Activated CD8-positive, alpha-beta T cell treated with anti-CD3 and anti-CD28 coated beads for 36 hours (primary cell): ENCODE data around the gene HK1. TPM values are rescaled to one million over a fixed set of nuclear protein-coding genes. Genes with fewer than 3 reads are reported as not detected.
A peak's percentile ranks its signal among the peaks of the same experiment; 100 is the strongest.
"Not testable (repeated sequence)": the region's sequence is repeated elsewhere in the genome, so short reads cannot be mapped to it uniquely, and the experiment has no call there.

Source experiments
- ATAC-seq: fragments of 200-7000 bp; cut with Tn5 transposase; one replicate; pipeline ENCODE4 v1.10.0; 2021; ENCODE audit warnings: mild to moderate bottlenecking, moderate library complexity
- CTCF ChIA-PET: fragments of 350-600 bp; sonication (Branson Sonifier 250); formaldehyde crosslinking; loops from one replicate; lab custom pipeline; 2021; ENCODE audit warnings: antibody characterized with exemption; lab: Charles Lee
- POLR2A ChIA-PET: fragments of 350-600 bp; sonication (Branson Sonifier 250); formaldehyde crosslinking; loops from one replicate; lab custom pipeline; 2021; ENCODE audit warnings: antibody characterized with exemption; lab: Charles Lee
- DNase-seq: peaks from one replicate; pipeline ENCODE4 v3.0.0-alpha.2; 2020
- H3K27ac Mint-ChIP-seq: one replicate; pipeline ENCODE4 v1.8.0; 2021; ENCODE audit warnings: mild to moderate bottlenecking, mixed read lengths
- H3K27me3 Mint-ChIP-seq: one replicate; pipeline ENCODE4 v1.8.0; 2021; ENCODE audit warnings: mixed read lengths
- H3K36me3 Mint-ChIP-seq: one replicate; pipeline ENCODE4 v1.8.0; 2021; ENCODE audit warnings: low read depth, mixed read lengths
- H3K4me1 Mint-ChIP-seq: one replicate; pipeline ENCODE4 v1.8.0; 2021; ENCODE audit warnings: low read depth, mixed read lengths
- H3K4me3 Mint-ChIP-seq: one replicate; pipeline ENCODE4 v1.8.0; 2021; ENCODE audit warnings: mild to moderate bottlenecking, moderate library complexity, mixed read lengths
- H3K9me3 Mint-ChIP-seq: one replicate; pipeline ENCODE4 v1.8.0; 2021; ENCODE audit warnings: mixed read lengths
- intact Hi-C: fragments of 100-400 bp; cut with micrococcal nuclease; formaldehyde crosslinking; loops from one replicate; pipeline ENCODE4 v1.10.0; 2022
- total RNA-seq, 2 experiments: library from RNA; stranded (reverse); gene quantifications; one replicate each; pipeline ENCODE4 v1.2.3, GENCODE V29; 2021
- TF ChIP-seq, protein P1 (sequence below): fragments of 200-600 bp; IDR thresholded peaks from one replicate; pipeline ENCODE4 v1.8.0; 2022; ENCODE audit warnings: antibody characterized with exemption, mild to moderate bottlenecking

The HK1 gene
- total RNA-seq, 2 experiments from 2014 or later = 314 to 325 TPM

GRCh38 chr10:69303632-69304051, 25.3 kb downstream of the HK1 start:
- ChIA-PET CTCF (no interaction called here), POLR2A (no interaction called here)
- H3K27me3 Mint-ChIP-seq = no peaks in the 10 kb centered on the region
- no peak overlapping the region for H3K27ac Mint-ChIP-seq
- intact Hi-C loops = no loop called here
- H3K4me3 Mint-ChIP-seq = no peak overlapping the region
- TF ChIP-seq, protein P1, sequence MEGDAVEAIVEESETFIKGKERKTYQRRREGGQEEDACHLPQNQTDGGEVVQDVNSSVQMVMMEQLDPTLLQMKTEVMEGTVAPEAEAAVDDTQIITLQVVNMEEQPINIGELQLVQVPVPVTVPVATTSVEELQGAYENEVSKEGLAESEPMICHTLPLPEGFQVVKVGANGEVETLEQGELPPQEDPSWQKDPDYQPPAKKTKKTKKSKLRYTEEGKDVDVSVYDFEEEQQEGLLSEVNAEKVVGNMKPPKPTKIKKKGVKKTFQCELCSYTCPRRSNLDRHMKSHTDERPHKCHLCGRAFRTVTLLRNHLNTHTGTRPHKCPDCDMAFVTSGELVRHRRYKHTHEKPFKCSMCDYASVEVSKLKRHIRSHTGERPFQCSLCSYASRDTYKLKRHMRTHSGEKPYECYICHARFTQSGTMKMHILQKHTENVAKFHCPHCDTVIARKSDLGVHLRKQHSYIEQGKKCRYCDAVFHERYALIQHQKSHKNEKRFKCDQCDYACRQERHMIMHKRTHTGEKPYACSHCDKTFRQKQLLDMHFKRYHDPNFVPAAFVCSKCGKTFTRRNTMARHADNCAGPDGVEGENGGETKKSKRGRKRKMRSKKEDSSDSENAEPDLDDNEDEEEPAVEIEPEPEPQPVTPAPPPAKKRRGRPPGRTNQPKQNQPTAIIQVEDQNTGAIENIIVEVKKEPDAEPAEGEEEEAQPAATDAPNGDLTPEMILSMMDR = no peak
- DNase-seq = peak; percentile 44
- no peaks in the 10 kb centered on the region for H3K36me3 Mint-ChIP-seq
- no peak for ATAC-seq
- H3K9me3 Mint-ChIP-seq = no peaks in the 10 kb centered on the region
- H3K4me1 Mint-ChIP-seq = peaks cover 4% of the 10 kb centered on the region

- no peaks in the 10 kb centered on the region for H3K9me3 Mint-ChIP-seq
- H3K27ac Mint-ChIP-seq = no peak overlapping the region
- CTCF ChIA-PET = interaction anchor here (0.9 to 1.1 kb wide), 2 partner anchors 18 to 34 kb away, joined by 3 read pairs; no protein-coding TSS in a partner anchor
- intact Hi-C loops = no loop called here
- H3K4me1 Mint-ChIP-seq = peaks cover 4% of the 10 kb centered on the region
- H3K4me3 Mint-ChIP-seq = no peak overlapping the region
- H3K27me3 Mint-ChIP-seq = no peaks in the 10 kb centered on the region
- ATAC-seq = no peak
- H3K36me3 Mint-ChIP-seq = no peaks in the 10 kb centered on the region
- DNase-seq = no peak
- TF ChIP-seq, protein P1 = no peak
- POLR2A ChIA-PET = no interaction called here
Measured at GRCh38 chr10:69306421-69306820, 28.1 kb downstream of the HK1 start.

- DNase-seq = no peak
- Mint-ChIP-seq H3K27me3 (no peaks in the 10 kb centered on the region), H3K4me3 (no peak overlapping the region), H3K36me3 (no peaks in the 10 kb centered on the region), H3K4me1 (peaks cover 4% of the 10 kb centered on the region), H3K27ac (no peak overlapping the region), H3K9me3 (no peaks in the 10 kb centered on the region)
- ChIA-PET POLR2A (no interaction called here), CTCF (interaction anchor here (0.9 to 1.1 kb wide), 2 partner anchors 19 to 33 kb away, joined by 3 read pairs; no protein-coding TSS in a partner anchor)
- intact Hi-C loops = no loop called here
- no peak for ATAC-seq
- TF ChIP-seq, protein P1 = no peak
Measured at GRCh38 chr10:69307434-69307833, 29.1 kb downstream of the HK1 start.

- H3K27me3 Mint-ChIP-seq, H3K36me3 Mint-ChIP-seq, H3K4me3 Mint-ChIP-seq, DNase-seq, H3K27ac Mint-ChIP-seq, intact Hi-C loops, ATAC-seq, H3K9me3 Mint-ChIP-seq, H3K4me1 Mint-ChIP-seq, CTCF ChIA-PET, POLR2A ChIA-PET: not testable (repeated sequence)
Measured at GRCh38 chr10:69308304-69308703, 30.0 kb downstream of the HK1 start.

DNA sequence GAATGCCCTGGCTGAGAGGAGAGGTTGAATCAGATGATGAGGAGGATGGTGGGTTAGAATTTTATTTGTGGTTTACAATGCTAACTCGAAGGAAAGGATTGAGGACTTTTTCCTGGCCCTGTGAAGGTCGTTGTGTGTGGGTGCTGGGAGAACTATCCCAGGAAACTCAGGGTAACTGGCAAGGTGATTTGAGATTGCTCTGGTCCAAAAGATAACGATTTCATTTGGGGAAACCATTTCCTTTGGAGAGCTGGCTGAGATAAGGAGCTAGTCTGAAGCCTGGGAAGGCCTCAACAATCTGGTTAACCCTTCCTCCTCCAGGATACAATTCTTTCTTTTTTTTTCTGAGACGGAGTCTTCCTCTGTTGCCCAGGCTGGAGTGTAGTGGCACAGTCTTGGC, 33.0 kb downstream of the HK1 start:
- peaks cover 11% of the 10 kb centered on the region for H3K4me1 Mint-ChIP-seq
- H3K27ac Mint-ChIP-seq = no peak overlapping the region
- POLR2A ChIA-PET = no interaction called here
- TF ChIP-seq, protein P1 = no peak
- H3K4me3 Mint-ChIP-seq = no peak overlapping the region
- CTCF ChIA-PET = no interaction called here
- DNase-seq (no peak), ATAC-seq (no peak)
- intact Hi-C loops = no loop called here
- H3K27me3 Mint-ChIP-seq = no peaks in the 10 kb centered on the region
- H3K36me3 Mint-ChIP-seq = no peaks in the 10 kb centered on the region
- no peaks in the 10 kb centered on the region for H3K9me3 Mint-ChIP-seq

DNA sequence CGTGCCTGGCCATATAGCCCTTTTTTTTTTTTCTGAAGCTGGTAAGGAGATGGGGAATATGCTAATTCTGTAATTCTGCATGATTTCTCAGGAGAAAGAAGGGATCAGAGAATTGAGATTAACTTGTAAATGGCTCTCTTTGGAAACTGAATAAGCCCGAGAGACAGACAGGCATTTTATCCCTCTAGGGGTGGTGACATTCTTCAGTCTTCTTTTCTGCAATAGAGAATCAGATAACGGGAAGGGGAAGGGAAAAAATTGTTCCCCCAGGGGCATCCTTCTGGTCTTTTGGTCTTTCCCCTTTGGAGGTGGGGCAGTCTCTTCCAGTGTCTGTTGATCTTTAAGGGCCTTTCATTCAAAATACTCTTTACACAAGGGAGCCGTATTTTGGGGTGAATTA, 34.2 kb downstream of the HK1 start:
- POLR2A ChIA-PET = no interaction called here
- DNase-seq (no peak), ATAC-seq (no peak)
- H3K36me3 Mint-ChIP-seq = no peaks in the 10 kb centered on the region
- intact Hi-C loops = no loop called here
- TF ChIP-seq, protein P1 = no peak
- H3K9me3 Mint-ChIP-seq = no peaks in the 10 kb centered on the region
- no peak overlapping the region for H3K27ac Mint-ChIP-seq
- no peaks in the 10 kb centered on the region for H3K27me3 Mint-ChIP-seq
- CTCF ChIA-PET = no interaction called here
- peaks cover 23% of the 10 kb centered on the region for H3K4me1 Mint-ChIP-seq
- no peak overlapping the region for H3K4me3 Mint-ChIP-seq
